HG03442 (cell line): Measurements from ENCODE around the gene TRAF5.

ENCODE experiments used
- ATAC-seq: cut with Tn5 transposase; IDR thresholded peaks from one replicate; pipeline ENCODE4 v1.9.1; 2021; ENCODE audit warnings: mild to moderate bottlenecking, moderate library complexity; ENCODE audit not compliant: unreplicated experiment

Gene TRAF5

DNA sequence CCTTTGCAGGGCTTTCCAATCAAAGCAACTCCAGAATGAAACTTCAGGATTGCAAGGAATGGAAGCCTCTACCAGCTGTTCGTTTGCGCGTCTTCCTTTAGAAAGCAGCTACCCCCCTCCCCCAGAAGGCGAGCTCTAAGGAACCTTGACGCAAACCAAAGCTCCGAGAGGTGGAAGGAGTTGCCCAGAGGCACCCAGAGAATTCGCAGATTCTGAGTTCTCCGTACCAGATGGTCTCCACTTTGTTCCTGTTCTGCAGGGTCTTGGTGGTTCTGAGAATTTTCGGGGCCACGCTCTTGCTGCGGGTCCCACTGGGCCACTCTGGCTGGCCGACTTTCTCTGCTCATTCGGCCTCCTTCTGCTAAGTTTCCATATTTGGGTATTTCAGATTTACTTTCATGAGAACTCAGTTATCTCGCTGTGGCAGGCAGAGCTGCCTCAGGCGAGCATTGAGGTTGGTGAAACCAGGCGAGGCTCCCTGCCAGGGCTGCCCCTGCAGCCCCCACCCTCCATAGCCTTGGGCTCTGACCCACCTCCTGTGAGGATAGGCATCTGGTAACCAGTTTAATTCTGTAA, 801 bp downstream of the TRAF5 start:
- peak; percentile 24 for ATAC-seq

DNA sequence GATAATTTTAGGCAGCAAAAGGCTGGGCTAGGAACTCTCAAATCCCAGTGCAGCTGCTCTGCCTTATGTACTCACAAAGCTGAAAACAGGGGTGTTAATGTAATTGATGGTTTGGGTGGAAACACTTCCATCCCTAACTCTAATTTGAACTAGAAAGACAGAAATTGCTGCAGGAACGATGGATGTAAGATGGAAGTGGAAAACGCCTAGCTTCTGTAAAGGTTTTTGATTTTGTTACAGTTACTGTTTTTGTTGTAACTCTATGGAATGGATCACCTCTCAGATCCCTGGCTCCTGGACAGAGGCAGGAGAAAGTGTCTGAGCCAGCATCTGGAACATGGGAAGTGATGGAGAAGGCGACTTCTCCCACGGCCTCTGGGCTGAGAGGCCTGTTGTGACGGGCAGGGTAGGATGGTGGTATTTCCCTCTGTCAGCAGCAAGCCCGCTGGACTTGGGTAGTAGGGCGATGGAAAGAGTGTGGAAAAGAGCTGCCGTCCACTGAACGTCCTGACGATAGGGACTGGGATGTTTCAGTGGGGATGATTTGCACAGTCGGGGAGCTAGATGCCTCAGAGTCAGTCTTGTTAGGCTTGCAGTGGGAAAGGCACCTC, 1.6 kb downstream of the TRAF5 start:
- no peak for ATAC-seq

DNA sequence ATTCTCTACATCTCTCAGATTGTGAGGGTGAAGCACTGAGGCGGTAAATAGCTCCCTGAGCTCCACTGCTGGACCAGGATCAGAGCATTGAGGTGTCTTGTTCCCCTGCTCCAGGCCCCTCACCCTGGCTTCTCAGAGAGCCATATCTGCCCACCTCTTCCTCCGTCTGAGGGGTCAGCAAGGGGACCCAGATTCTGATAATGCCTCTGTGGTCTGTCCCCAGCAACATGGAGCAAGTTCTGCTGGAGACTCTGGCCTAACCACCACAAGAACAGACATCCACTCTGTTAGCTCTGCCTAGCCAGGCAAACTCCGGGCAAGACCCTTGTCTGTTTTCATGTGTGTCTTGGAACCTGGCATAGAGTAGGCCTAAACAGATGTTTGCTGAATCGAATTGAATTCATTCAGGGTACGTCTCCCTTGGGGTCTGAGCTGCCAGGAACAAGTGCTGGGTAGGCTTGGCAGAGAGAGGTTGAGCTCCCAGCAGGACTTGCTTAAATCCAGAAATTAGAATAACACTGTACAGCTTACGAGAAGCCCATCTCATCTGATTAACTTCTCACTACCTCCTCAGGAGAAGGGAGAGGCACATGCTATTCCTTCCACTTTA, 2.3 kb downstream of the TRAF5 start:
- no peak for ATAC-seq

DNA sequence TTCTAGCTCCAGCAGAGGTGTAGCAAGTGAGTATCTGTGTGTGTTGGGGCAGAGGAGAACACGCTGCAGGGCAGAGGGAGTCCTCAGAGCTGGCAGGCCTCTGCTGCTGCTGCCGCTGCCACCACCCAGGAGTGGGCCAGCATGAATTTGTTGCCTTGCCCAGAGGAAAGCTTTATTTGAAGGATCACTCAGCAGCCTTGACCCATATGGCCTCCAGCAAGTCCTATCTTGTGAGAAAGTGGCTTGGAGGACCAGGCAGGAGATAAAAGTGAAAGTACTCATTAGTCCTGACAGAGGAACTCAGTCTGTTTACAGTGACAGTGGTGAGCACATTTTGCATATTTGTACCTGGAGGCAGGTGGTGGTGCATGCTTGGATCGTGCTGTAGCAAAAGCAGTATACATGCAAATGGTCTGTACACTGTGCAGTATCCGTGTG, 3.1 kb downstream of the TRAF5 start:
- ATAC-seq, result peak; percentile 49

DNA sequence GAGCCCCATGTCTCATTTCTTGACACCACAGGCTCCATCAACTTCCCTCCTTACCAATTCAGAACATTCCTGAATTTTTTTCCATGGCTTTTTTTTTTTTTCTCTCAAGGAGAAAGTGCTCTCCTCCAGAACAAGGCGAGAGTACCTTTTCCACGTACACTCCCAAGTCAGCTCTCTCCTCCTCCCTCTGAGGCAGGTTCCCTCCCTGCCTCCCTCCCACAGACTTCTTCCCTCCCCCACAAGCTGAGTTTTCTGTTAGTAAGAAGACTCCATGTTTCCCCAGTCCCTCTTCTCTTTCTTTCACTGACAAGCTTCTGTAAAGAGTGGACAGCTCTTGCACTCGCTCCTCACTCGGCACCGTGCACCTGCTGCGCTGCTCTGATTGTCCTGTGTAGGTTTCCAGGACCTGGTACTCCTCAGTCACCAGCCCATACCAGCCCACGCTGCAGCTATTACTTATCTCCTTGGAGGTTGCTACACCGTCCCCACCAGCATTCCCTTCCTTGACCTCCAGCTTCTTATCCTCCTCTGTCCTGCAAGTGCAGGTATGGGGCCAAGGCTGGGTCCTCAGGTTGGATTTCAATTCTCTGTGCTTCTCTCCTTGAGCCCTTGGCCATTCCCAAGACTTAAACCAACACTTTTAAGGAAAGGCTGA, 3.8 kb downstream of the TRAF5 start:
- ATAC-seq, result no peak

DNA sequence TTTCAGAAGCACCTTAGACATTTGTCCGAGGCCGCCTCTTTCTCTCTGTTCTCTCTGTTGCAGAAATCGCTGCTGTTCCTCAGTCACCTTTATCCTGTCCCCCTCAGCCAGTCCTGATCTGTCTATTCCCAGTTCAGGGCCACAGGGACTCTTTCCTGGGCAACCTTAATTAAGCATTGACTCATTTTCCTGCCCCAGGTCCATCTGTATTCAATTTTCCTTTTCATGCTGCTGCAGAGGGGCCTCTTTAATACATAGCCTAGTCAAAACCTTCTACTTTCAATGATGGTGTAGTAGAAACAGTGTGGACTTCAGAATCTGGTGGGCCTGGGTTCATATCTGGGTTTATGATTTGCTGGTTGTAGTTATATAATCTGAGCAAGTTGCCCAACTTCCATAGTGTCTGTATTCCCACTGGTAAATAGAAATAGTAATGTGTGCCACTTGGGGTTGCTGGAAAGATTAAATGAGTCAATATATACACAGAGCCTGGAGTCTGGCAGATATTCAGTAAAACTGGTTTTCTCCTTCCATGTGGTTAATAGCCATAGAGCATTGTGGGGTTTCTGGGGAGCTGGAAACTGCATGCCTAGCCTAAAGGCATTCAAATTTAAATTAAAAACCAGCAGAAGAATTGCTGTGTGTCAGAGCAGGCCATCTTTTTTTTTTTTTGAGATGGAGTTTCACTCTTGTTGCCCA, 4.5 kb downstream of the TRAF5 start:
- ATAC-seq, result no peak

DNA sequence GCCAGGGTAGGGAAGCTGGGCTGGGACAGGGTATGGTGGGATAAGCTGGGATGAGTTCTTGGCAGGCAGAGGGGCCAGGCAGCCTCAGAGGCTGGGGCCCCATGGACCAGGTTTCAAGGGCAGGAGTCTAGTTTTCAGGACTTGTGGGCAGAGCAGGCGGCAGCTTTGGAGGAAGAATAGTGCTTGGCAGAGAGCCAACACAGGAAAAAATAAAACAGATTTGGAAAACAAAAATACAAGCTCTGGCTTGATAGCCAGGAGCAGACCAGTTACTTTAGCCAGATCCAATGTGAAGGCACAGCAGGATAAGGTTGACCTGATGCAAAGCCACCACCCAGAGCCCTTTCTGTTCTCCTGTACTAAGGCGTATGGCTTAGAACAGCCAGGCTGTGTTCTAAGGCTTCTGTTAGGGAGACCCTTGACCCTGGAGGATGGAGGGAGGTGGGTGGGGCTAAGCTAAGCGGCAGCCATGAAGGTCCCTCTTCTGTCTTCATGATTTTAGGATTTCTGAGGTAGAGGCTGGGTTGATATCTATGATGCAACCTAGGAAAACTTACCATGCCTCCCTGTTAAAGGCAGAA, 5.5 kb downstream of the TRAF5 start:
- ATAC-seq, result no peak

DNA sequence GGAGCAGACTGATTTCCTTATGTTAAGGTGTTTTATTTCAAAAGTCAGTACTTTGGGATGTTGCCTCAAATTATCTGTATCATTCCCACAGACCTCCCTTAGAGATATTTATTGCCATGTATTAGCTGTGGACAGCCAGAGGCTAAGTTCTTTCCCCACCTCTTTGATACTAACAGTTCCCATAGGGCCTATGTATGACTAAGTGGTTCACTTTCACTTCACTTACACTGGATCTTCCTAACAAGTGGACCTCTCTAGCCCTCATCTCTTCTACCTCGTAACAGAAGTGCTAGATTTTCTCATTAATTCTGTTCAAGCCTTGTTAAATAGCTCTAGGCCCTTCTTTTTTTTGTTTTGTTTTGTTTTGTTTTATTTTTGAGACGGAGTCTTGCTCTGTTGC, 6.2 kb downstream of the TRAF5 start:
- ATAC-seq, result no peak

DNA sequence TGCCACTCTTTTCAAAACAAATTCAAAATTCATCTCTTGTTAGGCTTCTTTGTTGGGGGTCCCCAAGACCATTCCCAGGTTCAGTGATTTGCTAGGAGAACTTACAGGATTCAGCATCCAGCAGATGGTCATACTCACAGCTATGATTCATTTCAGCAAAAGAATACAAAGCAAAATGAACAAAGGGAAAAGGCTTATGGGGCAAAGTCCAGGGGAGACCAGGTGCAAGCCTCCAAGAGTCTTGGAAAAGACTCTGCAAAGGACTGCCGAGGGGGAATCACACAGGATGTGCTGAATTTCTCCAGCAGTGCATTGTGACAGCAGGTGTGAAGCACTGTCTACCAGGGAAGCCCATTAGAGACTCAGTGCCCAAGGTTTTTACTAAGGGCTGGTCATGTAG, 7.3 kb downstream of the TRAF5 start:
- no peak for ATAC-seq

DNA sequence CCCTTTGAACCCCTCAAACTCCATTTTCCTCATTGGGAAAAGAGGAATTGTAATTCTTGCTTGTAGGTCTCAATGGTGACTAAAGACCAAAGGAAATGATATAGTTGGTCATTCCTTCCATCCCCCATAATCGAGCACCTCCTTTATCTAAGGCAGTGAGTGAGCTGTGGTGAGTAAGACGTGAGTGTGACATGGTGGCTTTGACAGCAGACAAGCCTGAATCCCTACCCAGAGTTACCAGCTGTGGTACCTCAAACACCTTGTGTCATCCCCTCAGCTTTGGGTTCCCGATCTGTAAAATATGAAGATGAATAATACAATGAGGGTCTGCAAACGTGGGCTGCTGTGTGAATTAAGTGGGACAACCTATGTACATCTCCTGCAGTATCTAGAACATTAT, 8.4 kb downstream of the TRAF5 start:
- ATAC-seq, result no peak

DNA sequence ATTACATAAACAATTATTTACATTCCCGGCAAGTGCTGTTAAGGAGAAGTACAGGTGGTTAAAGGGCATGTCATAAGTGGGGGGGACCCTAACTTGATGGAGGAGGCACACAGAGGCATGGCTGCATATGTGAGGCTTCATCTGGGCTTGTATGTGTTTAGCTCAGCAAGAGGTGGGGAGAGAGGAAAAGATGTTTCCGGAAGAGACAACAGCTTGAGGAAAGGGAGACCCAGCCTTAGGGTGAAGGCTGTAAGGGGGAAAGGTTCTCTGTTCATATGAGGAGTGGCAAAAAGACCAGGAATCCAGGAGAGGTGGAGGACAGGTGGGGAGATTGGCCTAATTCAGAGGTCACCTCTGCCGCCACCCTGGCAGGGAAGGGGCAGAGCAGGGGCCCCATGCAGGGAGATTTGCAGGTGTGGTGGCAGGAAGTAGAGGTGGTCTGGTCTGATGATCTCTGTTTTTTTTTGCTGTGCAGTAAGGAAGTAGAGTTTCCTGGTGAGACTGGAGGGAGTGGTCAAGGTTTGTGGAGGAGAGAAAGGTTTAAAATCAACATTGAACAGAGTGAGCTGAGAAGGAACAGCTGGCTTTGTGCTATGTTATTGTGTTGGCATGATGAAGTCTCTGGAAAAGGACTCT, 9.0 kb downstream of the TRAF5 start:
- ATAC-seq, result peak; percentile 76

DNA sequence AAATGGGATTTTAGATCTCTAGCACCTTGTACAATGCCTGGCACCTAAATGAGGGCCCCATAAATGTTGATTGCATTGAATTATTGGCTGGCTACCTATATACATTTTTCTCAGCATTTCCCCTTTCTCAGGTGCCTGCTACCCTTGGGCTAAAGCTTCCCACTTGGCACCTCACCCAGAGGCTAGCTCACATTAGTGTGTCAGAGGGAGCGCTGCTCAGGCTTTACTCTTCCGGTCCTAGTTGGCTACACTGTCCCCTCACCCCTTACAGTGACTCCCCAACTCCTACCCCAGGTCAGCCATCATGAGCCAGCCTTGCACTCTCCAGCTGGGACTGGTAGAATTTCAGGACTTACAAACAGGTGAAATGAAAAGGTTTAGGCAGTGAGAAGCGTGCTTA, 9.5 kb downstream of the TRAF5 start:
- no peak for ATAC-seq

DNA sequence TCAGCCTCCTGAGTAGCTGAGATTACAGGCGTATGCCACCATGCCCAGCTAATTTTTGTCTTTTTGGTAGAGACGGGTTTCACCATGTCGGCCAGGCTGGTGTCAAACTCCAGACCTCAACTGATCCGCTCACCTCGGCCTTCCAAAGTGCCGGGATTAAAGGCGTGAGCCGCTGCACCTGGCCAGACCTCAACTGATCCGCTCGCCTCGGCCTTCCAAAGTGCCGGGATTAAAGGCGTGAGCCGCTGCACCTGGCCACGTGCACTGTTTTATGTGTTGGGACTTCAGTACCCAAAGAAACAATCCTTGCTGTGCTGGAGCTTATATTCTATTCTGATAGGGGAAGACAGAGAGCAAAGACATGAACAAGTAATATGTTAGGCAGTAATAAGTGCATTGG, 10.1 kb downstream of the TRAF5 start:
- no peak for ATAC-seq

DNA sequence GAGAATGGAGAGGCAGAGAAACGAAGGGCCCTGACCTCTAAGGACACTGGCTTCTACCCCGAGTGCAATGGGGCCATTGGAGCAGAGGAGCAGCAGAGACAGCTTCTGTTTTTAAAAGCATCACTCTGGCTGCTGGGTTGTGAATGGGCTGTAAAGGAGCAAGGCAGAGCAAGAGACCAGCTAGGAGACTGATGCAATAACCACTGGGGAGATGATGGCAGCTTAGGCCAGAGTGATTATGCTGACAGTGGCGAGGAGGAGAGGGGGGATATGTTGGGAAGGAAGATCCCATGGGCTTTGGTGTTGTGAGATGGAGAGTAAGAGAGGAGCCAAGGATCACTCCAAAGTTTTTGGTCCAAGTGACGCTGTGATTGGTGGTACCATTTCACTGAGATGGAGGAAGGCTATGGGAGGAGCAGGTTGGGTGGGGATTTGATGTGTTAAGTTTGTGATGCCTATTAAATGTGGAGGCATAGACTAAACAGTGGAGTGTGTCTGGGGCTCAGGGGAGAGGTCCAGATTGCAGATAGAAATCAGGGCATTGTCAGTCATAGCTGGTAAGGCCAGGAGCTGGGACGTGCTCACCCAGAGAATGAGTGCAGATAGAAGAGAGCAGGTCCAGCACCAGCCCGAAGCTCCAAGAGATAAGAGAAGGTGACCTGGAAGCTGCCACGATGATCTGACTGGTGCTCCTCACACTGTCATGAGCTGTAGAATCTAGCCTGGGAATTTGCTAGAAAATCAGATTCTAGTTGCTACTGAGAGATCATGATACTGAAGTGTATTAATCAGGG, 11.0 kb downstream of the TRAF5 start:
- ATAC-seq, result no peak

DNA sequence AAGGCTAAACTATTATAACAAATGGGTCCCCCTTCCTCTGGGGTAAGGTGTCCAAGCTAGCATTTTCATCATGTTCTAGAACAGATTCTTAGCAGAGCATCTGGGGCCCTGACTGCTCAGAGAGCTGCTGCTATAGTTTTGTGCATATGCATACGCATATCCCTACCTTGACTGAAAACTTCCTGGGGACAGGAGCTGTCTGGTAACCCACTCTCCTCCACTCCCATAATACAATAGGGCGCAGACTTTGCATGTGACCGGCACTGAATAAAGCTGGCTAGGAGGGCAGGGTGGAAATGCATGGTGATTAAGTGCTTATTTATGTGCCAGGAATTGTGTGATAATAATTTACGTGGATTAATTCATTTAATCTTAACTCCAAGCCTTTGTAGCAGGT, 11.6 kb downstream of the TRAF5 start:
- no peak for ATAC-seq

DNA sequence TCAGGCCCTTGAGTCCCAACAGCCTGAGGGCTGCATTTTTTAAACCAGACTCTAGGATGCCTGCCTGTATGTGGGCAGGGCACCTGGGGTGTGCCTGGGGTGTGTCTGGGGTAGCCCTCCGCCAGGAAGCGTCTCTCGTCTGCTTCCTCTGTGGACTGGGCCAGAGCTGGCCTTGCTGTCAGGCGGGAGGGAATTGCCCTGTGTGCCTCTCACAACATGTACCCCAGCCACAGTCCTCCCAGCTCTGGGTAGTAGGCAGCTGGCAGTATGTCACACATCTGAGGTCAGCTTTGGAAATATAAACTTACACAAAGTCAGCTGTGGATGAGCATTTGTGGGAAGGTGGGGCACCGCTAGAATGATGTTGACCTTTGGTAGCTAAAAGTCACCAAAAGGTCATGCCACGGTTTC, 13.0 kb downstream of the TRAF5 start:
- ATAC-seq, result no peak

DNA sequence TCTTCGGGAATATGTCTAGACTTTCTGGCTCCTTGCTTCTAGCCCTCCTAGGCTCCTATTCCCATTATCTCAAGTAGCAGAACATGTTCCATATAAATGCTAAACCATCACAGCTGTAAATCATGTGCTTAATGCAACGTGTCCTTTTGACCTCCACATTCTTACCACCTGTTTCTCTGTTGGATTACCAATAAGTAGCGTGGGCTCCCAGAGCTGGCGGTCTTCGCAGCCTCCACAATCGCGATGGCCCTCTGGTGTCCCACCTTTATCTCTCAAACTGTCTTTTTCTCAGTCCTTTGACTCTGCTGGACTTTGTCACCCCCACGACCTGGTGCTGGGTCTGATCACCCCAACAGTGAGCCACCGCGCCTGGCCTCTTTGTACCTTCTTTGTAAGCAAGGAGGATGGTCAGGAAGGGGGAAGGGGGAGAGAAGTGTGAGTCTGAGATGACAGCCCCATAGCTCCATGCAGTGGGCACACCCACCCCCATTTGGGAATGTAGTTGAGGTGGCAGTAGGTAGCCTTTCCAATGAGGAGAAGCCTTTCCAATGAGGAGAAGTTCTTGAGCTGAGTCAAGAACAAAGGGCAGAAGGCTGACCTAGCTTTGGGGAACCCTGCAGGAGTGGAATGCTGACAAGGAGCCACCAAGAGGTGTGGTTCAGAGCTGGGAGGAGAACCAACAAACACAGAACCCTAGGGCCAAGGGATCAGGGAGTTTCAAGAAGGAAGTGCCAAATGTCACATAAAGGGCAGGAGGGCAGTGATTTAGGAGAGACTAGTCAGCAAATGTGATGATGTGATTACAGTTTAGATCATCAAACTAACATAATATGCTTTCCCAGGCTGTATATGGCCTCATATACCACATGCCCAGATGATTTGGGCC, 14.2 kb downstream of the TRAF5 start:
- no peak for ATAC-seq

DNA sequence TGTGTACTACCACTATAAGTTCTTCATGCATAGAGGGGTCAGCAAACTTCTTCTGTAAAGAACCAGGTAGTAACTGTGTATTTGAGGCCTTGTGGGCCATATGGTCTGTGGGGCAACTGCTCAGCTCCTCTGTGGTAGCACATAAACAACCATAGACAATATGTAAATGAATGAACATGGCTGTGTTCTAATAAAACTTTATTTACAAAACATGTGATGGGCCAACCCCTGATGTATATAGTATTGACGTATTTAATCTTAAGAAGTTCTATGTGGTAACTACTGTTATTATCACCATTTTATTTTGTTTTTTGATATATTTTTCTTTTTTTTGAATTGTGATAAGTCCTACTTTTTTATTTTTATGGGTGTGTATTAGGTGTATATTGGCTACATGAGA, 15.4 kb downstream of the TRAF5 start:
- no peak for ATAC-seq

DNA sequence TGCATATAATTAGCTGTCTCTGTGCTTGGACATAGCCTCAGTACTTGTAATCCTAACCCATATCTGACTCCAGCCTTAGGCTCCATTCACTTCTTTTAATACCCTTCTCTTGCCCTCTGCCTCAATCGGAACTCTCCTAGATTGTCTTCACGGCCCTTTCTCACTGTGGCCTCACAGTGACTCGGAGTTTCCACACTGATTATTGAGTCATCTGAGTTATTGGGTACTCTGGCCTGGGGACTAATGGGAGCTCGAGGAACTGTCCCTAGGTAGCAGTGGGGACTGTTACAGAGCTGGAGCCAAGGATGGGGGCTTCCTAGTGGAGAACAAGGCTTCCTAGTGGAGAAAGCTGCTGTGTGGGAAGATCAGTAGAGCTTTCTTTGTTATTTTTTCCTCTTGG, 17.0 kb downstream of the TRAF5 start:
- no peak for ATAC-seq
